Measurements from ENCODE around the gene MYLK4. TPM values are rescaled to one million over a fixed set of nuclear protein-coding genes. Genes with fewer than 3 reads are reported as not detected.

MYLK4 gene
- total and polyA plus RNA-seq, 2 donors (not counting 1 experiment from before 2014, with no cell fraction given), result 0.33 to 0.59 TPM

GRCh38 chr6:2640551-2640950, 110.2 kb downstream of the MYLK4 start:
- Histone ChIP-seq H3K9ac (ENCODE audit: insufficient read depth, low read length) (no peak overlapping the region), H3K79me2 (ENCODE audit: control insufficient read depth, insufficient read depth, low read length) (no peaks in the 10 kb centered on the region), H4K20me1 (ENCODE audit: control insufficient read depth, extremely low read depth, insufficient read depth, low read length) (no peaks in the 10 kb centered on the region), H3K4me2 (ENCODE audit: extremely low read depth, insufficient read depth, low read length) (no peak overlapping the region), H3K4me1 (ENCODE audit: control insufficient read depth, extremely low read depth, insufficient read depth, low read length) (no peaks in the 10 kb centered on the region), H2AFZ (ENCODE audit: low read length) (no peak overlapping the region), H3K27me3 (ENCODE audit: control insufficient read depth, insufficient read depth, low read length) (peaks cover 16% of the 10 kb centered on the region), H3K36me3 (ENCODE audit: control insufficient read depth, insufficient read depth, low read length) (no peaks in the 10 kb centered on the region), H3K9me3 (ENCODE audit: control insufficient read depth, insufficient read depth, low read depth, low read length) (no peaks in the 10 kb centered on the region), H3K4me3 (replicated peaks in 1 of 4; ENCODE audit: control extremely low read depth in 1 of 4, insufficient read depth in 1 of 4, low read depth in 3 of 4, low read length in 4 of 4) (no peak overlapping the region), H3K27ac (ENCODE audit: insufficient read depth, low read length) (no peak overlapping the region)
- TF ChIP-seq, protein P1, sequence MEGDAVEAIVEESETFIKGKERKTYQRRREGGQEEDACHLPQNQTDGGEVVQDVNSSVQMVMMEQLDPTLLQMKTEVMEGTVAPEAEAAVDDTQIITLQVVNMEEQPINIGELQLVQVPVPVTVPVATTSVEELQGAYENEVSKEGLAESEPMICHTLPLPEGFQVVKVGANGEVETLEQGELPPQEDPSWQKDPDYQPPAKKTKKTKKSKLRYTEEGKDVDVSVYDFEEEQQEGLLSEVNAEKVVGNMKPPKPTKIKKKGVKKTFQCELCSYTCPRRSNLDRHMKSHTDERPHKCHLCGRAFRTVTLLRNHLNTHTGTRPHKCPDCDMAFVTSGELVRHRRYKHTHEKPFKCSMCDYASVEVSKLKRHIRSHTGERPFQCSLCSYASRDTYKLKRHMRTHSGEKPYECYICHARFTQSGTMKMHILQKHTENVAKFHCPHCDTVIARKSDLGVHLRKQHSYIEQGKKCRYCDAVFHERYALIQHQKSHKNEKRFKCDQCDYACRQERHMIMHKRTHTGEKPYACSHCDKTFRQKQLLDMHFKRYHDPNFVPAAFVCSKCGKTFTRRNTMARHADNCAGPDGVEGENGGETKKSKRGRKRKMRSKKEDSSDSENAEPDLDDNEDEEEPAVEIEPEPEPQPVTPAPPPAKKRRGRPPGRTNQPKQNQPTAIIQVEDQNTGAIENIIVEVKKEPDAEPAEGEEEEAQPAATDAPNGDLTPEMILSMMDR (conservative IDR thresholded peaks at IDR 0.05 in 1 of 2, IDR thresholded peaks at IDR 0.05 in 1 of 2; ENCODE audit: low read depth in 1 of 2, low read length in 2 of 2), result no peak
- TF ChIP-seq EZH2 (IDR thresholded peaks at IDR 0.05; ENCODE audit: low read length, missing control alignments), result no peak
- DNase-seq (ENCODE audit: low read depth in 2 of 2), result no peak

DNA sequence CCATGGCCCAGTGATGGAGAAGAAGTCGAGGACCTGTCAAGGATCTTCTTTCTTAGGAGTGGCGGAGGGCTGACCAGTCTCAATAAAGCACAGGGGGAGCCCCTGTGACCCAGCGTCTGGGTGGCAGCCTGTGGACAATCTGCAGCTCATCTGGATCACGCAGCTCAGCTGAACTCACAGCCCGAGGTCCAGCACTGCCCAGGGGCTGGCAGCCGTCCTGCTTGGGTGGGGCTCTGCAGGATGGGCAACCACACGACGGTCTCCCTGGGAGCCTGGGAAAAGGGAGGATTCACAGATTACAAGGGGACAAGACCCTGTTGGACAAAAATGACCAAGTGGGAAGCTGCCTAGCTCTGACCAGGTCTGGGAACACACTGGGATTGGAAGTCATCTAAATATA, 110.8 kb downstream of the MYLK4 start:
- Histone ChIP-seq H2AFZ (ENCODE audit: low read length) (no peak overlapping the region), H3K79me2 (ENCODE audit: control insufficient read depth, insufficient read depth, low read length) (no peaks in the 10 kb centered on the region), H3K9me3 (ENCODE audit: control insufficient read depth, insufficient read depth, low read depth, low read length) (no peaks in the 10 kb centered on the region), H3K4me3 (replicated peaks in 1 of 4; ENCODE audit: control extremely low read depth in 1 of 4, insufficient read depth in 1 of 4, low read depth in 3 of 4, low read length in 4 of 4) (no peak overlapping the region), H3K27ac (ENCODE audit: insufficient read depth, low read length) (no peak overlapping the region), H4K20me1 (ENCODE audit: control insufficient read depth, extremely low read depth, insufficient read depth, low read length) (no peaks in the 10 kb centered on the region), H3K4me2 (ENCODE audit: extremely low read depth, insufficient read depth, low read length) (no peak overlapping the region), H3K4me1 (ENCODE audit: control insufficient read depth, extremely low read depth, insufficient read depth, low read length) (peaks cover 2% of the 10 kb centered on the region), H3K9ac (ENCODE audit: insufficient read depth, low read length) (no peak overlapping the region), H3K36me3 (ENCODE audit: control insufficient read depth, insufficient read depth, low read length) (no peaks in the 10 kb centered on the region), H3K27me3 (ENCODE audit: control insufficient read depth, insufficient read depth, low read length) (peaks cover 16% of the 10 kb centered on the region)
- DNase-seq (ENCODE audit: low read depth in 2 of 2), result no peak
- TF ChIP-seq, protein P1 (conservative IDR thresholded peaks at IDR 0.05 in 1 of 2, IDR thresholded peaks at IDR 0.05 in 1 of 2; ENCODE audit: low read depth in 1 of 2, low read length in 2 of 2), result no peak
- no peak for TF ChIP-seq EZH2 (IDR thresholded peaks at IDR 0.05; ENCODE audit: low read length, missing control alignments)

DNA sequence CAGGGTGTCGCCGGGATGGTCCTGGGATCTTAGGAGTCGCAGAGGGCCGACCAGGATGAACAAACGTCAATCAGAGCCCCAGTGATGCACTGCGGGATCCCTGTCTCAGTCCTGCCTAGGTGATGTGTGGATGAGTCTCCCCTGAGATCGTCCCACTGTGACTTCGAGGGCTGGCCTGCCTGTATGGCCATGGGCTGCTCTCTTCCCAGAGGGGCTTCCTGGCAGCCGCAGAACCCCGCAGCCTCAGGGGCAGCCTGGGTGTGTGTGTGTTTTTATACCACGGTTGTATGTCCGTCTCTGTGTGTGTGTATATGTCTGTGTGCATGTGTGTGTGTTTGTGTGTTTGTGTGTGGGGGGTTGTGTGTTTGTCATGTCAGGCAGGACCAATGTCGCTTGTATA, 111.6 kb downstream of the MYLK4 start:
- Histone ChIP-seq H3K4me3 (replicated peaks in 1 of 4; ENCODE audit: control extremely low read depth in 1 of 4, insufficient read depth in 1 of 4, low read depth in 3 of 4, low read length in 4 of 4) (no peak overlapping the region), H4K20me1 (ENCODE audit: control insufficient read depth, extremely low read depth, insufficient read depth, low read length) (no peaks in the 10 kb centered on the region), H3K4me2 (ENCODE audit: extremely low read depth, insufficient read depth, low read length) (no peak overlapping the region), H3K27ac (ENCODE audit: insufficient read depth, low read length) (no peak overlapping the region), H3K79me2 (ENCODE audit: control insufficient read depth, insufficient read depth, low read length) (no peaks in the 10 kb centered on the region), H3K9ac (ENCODE audit: insufficient read depth, low read length) (no peak overlapping the region), H3K36me3 (ENCODE audit: control insufficient read depth, insufficient read depth, low read length) (no peaks in the 10 kb centered on the region), H3K9me3 (ENCODE audit: control insufficient read depth, insufficient read depth, low read depth, low read length) (no peaks in the 10 kb centered on the region), H3K4me1 (ENCODE audit: control insufficient read depth, extremely low read depth, insufficient read depth, low read length) (peaks cover 2% of the 10 kb centered on the region), H2AFZ (ENCODE audit: low read length) (no peak overlapping the region), H3K27me3 (ENCODE audit: control insufficient read depth, insufficient read depth, low read length) (peaks cover 16% of the 10 kb centered on the region)
- no peak for DNase-seq (ENCODE audit: low read depth in 2 of 2)
- TF ChIP-seq EZH2 (IDR thresholded peaks at IDR 0.05; ENCODE audit: low read length, missing control alignments), result no peak
- TF ChIP-seq, protein P1 (conservative IDR thresholded peaks at IDR 0.05 in 1 of 2, IDR thresholded peaks at IDR 0.05 in 1 of 2; ENCODE audit: low read depth in 1 of 2, low read length in 2 of 2), result no peak
